Thyroid gland (tissue), 4 donors: ENCODE data around the gene PHACTR1.

ENCODE experiments used
- CTCF ChIP-seq, 6 experiments: fragments of 200-600 bp in 3 of 6; fragments of 450-650 bp in 3 of 6; sonication (generic) in 3 of 6; IDR thresholded peaks; one replicate each; pipeline ENCODE4 v1.5.1; 2016 to 2019; ENCODE audit warnings: antibody characterized with exemption in 6 of 6, mild to moderate bottlenecking in 2 of 6, inconsistent platforms in 1 of 6, moderate library complexity in 1 of 6
- POLR2A ChIP-seq, 2 donors: fragments of 450-650 bp; IDR thresholded peaks; one replicate each; pipeline ENCODE4 v1.6.1; 2017; ENCODE audit warnings: antibody characterized with exemption in 2 of 2, mild to moderate bottlenecking in 2 of 2, moderate library complexity in 1 of 2

- no peak for TF ChIP-seq CTCF (IDR thresholded peaks at IDR 0.05)
- no peak for TF ChIP-seq POLR2A (IDR thresholded peaks at IDR 0.05)
Observed at GRCh38 chr6:12974551-12974950, 258.0 kb downstream of the PHACTR1 start.
